GM19452 (cell line): Measurements from ENCODE around the gene RBM26.

Experiments used
- ATAC-seq: cut with Tn5 transposase; IDR thresholded peaks from one replicate; pipeline ENCODE4 v1.9.1; 2021; ENCODE audit not compliant: unreplicated experiment

The RBM26 gene

GRCh38 chr13:79423340-79423739 is 17.3 kb upstream of the RBM26 start:
- no peak for ATAC-seq

GRCh38 chr13:79419365-79419764 is 13.3 kb upstream of the RBM26 start:
- ATAC-seq = no peak

- ATAC-seq = no peak
These were observed 11.7 kb upstream of the RBM26 start for GRCh38 chr13:79417741-79418140.

GRCh38 chr13:79413521-79413920 is 7.5 kb upstream of the RBM26 start:
- ATAC-seq = no peak

GRCh38 chr13:79409828-79410227 is 3.8 kb upstream of the RBM26 start:
- ATAC-seq = no peak

- ATAC-seq = no peak
These were observed 1.4 kb upstream of the RBM26 start for GRCh38 chr13:79407349-79407979.

- ATAC-seq = peak; percentile 32
These were observed 498 bp upstream of the RBM26 start for GRCh38 chr13:79406597-79406908.

GRCh38 chr13:79405501-79405830 is 589 bp downstream of the RBM26 start:
- ATAC-seq = peak; percentile 43

GRCh38 chr13:79404985-79405384 is 1.1 kb downstream of the RBM26 start:
- no peak for ATAC-seq

GRCh38 chr13:79404361-79404760 is 1.7 kb downstream of the RBM26 start:
- ATAC-seq = no peak

- no peak for ATAC-seq
These were observed 2.9 kb downstream of the RBM26 start for GRCh38 chr13:79403113-79403512.

- no peak for ATAC-seq
These were observed 3.4 kb downstream of the RBM26 start for GRCh38 chr13:79402679-79403078.

- no peak for ATAC-seq
These were observed 3.9 kb downstream of the RBM26 start for GRCh38 chr13:79402074-79402635.

- ATAC-seq = peak; percentile 38
These were observed 4.6 kb downstream of the RBM26 start for GRCh38 chr13:79401259-79402070.

GRCh38 chr13:79398915-79399314 is 7.1 kb downstream of the RBM26 start:
- no peak for ATAC-seq

GRCh38 chr13:79398127-79398526 is 7.9 kb downstream of the RBM26 start:
- no peak for ATAC-seq

GRCh38 chr13:79395881-79396280 is 10.2 kb downstream of the RBM26 start:
- ATAC-seq = no peak

GRCh38 chr13:79393564-79394249 is 12.3 kb downstream of the RBM26 start:
- peak; percentile 73 for ATAC-seq

GRCh38 chr13:79392882-79393563 is 13.0 kb downstream of the RBM26 start:
- ATAC-seq = peak; percentile 40

GRCh38 chr13:79389026-79389425 is 17.0 kb downstream of the RBM26 start:
- ATAC-seq = no peak

- no peak for ATAC-seq
These were observed 18.2 kb downstream of the RBM26 start for GRCh38 chr13:79387853-79388252.
